HG02973 (cell line): ENCODE measurements around the gene TCHP.
"Not testable (repeated sequence)": the region's sequence is repeated elsewhere in the genome, so short reads cannot be mapped to it uniquely, and the experiment has no call there.

Experiments
- ATAC-seq: cut with Tn5 transposase; IDR thresholded peaks from one replicate; pipeline ENCODE4 v1.9.1; 2021; ENCODE audit warnings: moderate library complexity; ENCODE audit not compliant: unreplicated experiment

Gene TCHP

DNA sequence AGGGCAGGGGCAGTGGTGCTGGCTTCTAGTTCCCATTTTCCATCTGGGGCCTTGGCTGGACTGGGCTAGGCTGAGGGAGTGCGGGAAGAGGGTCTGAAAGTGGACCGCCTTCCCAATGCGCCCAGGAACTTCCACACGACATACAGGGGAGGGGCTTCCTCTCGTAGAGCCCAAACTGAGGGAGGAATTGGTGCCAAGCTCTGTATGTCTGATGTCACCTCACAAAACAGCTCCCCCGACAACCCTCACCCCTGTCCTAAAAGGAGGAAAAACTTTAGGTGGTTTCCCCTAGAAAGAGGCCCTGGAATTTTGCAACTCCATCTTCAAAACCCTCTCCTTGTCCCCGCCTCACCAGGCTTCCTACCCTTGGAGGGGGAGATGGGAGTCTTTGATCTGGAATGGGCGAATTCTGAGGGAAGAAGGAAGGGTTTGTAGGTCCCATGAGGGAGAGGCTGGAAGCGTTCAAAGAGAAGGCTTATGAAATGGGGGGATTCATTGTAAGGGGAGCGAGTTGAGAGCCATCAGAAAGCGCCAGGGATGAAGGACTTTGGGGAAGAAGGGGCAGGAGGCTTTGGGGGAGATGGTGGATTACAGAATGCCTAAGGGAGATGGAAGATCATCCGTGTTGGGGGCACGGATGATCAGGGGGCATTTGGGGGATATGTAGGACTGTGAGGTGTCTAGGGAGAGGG is 20.6 kb upstream of the TCHP start:
- no peak for ATAC-seq

DNA sequence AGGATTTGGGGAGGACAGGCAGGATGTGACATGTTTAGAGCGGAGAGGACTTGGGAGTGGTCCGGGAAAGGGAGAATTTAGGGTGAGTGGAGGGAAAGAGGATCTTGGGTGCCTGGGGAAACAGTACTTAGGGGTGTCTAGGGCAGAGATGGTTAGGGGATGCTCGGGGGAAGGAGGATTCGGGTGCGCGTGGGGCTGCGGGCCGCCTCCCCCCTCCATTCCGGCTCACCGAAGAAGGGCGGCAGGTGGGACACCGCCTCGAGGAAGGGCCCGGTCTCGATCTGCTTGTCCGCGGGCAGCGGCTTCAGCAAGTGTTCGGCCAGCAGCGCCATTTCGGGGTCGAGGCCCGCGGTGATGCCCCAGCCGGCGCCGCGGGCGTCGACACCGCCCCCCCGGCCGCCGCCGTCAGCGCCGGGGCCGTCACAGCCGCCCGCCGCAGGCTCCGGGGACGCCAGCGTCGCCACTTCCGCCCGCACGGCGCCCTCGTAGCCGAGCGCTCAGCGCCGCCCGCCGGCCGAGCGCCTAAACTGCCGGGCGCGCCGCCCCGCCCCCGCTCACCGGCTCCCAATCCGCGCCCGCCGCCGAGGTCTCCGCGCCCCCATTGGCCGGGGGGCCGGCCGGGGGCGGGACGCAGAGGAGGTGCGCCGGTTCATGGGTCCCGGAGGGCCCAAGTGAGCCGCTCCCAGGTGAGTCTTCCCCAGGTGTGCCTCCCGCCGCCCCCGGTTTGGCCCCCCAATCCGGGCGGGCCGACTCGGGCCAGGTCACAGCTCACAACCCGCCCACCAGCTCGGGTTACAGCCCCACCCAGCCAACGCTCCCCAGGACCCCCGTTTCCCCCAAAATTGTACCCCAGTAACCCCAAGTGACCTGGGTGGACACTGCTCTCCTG is 19.8 kb upstream of the TCHP start, which contains the start of gene GLTP:
Gene GLTP, minus strand, starts transcription at position 499 of the 889 bp plus-strand sequence. Its CDS starts 167 bp downstream, at position 332.
- ATAC-seq = peak; percentile 87

DNA sequence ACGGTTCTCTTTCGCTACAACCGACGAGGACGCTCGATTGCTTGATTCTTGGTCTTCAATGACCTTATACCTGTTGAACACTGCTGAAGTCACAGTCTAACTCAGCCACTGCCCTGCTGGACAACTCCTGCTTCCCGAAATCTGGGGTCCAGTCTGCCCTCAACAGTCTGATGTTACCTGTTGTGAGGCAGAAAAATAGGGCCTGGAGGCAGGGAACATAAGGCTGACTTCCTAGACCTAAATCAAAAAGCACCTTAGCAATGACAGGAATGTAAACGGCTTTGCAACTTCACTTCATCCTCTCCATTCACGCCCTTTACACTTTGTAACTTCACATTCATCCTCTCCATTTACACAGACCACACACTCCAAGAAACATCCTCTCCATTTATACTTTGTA is 19.1 kb upstream of the TCHP start:
- ATAC-seq = no peak

DNA sequence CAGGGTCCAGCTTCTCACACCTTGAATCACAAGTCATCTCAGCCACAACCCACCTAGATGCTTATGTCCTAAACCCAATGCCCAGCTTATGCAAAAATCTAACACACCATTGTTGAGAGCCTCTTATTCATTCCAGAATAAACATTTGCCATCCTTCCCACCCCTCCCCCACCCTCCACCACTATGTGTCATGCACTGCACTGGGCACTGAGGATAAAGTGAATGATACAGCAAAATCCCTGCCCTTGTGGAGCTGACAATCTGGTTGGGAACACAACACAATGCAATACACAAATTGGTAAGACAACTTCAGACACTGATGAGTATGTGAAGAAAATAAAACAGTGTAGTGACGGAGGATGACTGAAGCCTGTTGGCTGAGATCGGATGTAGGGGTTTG is 18.3 kb upstream of the TCHP start:
- no peak for ATAC-seq

DNA sequence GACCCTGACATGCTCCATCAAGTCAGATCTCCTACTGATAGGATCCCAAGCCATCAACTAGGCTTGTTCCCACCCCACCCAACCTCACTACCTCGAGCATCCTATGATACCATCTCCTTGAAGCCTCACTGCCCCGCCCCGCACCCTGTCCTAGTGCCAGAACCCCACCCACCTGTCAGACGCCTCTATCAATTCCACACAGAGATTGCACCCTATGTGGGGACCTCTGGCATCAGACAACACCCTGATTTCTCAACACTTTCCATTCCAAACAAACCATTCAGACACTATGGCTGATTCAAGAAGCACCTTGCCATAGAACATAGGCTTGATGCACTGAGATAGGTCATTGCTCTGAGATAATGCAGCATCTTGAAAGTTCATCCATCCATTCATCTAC is 16.6 kb upstream of the TCHP start:
- ATAC-seq = no peak

DNA sequence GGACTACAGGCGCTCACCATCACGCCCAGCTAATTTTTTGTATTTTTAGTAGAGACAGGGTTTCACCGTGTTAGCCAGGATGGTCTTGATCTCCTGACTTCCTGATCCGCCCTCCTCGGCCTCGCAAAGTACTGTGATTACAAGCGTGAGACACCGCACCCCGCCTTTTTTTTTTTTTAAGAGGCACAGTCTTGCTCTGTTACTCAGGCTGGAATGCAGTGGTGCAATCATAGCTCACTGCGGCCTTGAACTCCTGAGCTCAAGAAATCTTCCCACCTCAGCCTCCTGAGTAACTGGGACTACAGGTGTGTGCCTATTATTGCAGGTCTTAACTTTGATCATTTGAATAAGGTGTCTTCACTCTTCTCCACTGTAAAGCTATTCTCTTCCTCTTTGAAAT is 14.5 kb upstream of the TCHP start:
- ATAC-seq = no peak

DNA sequence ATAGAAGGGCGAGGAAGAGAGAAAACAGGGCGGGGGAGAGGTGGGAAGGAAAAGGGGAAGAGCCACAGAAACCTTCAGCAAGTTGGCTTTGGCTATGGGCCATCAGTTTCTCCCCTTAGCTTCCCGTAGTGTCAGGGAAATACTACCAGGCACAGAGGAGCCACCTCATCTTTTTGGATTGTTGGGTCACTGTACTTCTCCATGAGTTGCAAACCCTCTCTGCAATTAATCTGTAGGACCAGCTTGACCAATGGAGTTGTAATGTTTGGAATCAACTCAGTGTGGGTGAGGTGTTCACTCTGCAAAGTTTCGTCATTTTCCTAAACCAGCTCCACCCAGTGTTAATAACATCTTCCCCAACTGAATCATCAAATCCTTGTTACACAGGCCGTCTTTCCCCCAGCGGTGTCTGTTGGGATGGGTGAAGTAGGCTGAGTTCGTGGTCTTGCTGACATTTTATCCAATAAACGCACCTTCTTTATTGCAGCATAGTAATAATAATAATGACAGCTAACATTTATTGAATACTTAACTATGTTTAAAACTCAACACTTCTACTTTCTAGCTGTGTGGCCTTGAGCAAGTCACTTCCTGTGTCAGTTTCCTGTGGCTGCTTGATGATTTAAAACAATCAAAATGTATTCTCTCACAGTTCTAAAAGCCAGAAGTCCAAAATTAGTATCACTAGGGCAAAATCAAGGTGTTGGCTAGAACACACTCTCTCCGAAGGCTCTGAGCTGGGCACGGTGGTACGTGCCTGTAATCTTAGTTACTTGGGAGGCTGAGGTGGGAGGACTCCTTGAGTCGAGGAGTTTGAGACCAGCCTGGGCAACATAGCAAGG is 11.7 kb upstream of the TCHP start:
- no peak for ATAC-seq

DNA sequence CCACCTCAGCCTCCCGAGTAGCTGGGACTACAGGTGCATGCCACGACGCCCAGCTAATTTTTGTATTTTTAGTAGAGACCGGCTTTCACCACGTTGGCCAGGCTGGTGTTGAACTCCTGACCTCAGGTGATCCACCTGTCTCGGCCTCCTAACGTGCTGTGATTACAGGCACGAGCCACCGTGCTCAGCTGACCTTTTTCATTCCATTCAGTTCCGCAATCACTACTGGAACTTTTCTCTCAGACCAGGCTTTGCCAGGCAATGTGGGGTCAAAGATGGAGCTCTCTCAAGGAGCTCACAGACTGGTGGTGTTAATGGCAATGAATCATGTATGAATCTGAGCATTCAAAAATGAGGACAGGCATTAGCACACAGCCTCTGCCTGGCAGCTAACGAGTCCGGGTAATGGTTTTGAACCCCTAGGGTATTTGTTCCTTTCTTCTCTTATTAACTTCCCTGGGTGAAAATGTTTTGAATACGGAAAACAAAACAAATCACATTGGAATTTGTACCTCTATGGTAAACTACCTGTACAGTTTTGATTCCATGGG is 9.4 kb upstream of the TCHP start:
- ATAC-seq = no peak

DNA sequence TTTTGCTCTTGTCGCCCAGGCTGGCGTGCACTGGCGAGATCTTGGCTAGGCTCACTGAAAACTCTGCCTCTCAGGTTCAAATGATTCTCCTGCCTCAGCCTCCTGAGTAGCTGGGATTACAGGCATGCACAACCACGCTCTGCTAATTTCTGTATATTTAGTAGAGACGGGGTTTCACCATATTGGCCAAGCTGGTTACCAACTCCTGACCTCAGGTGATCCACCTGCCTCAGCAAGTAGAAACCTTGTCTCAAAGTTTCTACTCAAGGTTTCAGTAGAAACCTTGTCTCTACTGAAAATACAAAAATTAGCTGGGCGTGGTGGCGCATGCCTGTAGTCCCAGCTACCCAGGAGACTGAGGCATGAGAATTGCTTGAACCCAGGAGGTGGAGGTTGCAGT is 8.3 kb upstream of the TCHP start:
- ATAC-seq = not testable (repeated sequence)

DNA sequence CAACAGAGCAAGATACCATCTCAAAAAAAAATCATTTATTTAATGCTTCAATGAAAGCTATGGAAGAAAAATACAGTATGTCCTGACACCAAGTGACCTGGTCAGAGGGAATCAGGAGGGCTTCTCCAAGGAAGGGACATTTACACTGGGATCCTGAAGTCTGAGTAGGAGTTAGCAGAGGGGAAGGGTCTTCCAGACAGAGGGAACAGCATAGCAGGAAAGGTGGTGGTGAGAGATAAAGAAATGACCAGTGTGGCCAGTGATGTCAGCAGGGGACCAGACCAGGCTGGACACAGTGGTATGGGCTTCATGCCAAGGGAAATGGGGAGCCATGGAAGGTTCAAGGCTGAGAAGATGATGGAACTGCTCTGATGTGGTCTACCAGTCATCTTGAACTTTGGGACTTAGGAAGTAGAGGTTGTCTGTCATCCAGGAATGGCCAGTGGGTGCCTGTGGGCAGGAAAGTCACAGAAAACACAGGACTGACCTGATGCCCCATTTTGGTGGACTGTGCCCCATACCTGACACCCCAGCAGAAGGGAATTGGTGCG is 7.8 kb upstream of the TCHP start:
- no peak for ATAC-seq

DNA sequence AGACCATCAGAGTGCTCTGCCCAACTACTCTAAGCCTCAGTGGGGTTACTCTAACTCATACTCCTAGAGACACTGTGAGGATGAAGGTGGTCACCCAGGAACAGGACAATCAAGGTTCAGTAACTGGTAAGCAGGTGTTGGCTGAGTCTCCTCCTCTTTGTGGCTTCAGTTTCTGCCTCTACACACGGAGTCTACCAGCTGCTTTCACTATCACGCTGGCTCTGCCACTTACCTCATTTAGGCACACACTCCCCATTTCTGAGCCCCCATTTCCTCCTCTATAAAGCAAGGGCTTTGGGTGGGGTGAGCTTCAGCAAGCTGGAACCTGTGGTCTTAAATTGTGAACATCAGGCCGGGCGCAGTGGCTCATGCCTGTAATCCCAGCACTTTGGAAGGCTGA is 7.3 kb upstream of the TCHP start:
- ATAC-seq = peak; percentile 82

DNA sequence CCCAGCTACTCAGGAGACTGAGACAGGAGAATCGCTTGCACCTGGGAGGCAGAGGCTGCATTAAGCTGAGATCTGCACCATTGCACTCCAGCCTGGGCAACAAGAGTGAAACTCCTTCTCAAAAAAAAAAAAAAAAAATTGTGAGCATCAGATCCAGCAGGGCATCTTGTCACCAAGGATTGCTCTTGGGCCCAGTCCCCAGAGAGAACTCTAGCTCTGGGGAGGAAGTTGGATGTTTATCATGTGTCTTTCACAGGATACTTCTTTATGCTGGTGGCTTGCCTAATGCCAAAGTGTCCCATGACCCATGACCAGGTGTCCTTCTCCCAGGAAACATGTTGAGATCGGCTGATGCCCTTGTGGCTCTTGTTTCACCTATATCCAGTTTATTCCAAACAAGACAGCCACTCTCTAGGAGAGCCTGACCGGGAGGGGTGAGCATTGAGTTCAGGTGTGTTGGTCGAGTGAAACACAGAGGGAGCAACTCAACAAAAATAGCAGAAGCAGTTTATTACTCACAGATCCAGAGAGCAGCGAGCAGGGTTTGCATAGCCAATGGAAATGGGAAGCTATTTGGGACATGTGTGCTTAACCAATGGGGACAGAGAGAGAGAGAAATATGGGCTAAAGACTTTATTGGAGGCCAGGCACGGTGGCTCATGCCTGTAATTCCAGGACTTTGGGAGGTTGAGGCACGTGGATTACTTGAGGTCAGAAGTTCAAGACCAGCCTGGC is 6.6 kb upstream of the TCHP start:
- no peak for ATAC-seq

DNA sequence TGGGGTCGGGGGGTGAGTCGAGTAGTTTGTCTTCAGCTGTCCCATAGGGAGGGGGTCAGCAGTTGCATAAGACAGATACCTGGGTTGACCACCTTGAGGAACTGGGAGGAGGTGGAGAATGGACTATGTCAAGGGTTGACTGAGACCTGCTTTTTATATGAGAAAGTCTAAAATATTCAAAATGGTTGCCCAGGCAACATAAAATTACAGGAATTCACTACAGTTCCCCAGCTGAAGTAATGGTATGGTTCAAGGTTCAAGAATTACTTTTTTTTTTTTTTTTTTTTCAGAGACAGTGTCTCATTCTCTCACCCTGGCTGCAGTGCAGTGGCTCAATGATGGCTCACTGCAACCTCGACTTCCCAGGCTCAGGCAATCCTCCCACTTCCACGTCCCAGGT is 5.1 kb upstream of the TCHP start:
- no peak for ATAC-seq

DNA sequence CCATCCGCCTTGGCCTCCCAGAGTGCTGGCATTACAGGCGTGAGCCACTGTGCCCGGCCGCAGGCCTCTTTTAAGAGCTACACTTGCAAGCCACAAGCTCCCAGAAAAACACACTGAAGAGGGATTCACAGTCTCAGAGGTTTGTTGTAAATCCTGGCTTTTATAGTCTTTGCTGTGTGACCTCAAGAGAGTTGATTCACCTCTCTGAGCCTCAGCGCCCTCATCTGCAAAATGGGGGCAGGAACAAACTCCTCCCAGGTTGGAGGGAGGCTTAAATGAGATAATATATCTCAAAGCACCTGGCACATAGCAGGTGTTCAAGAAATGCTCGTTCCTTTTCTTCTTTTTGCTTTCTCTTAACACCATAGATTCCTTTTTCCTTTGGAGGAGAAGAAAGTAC is 3.9 kb upstream of the TCHP start:
- ATAC-seq = no peak

DNA sequence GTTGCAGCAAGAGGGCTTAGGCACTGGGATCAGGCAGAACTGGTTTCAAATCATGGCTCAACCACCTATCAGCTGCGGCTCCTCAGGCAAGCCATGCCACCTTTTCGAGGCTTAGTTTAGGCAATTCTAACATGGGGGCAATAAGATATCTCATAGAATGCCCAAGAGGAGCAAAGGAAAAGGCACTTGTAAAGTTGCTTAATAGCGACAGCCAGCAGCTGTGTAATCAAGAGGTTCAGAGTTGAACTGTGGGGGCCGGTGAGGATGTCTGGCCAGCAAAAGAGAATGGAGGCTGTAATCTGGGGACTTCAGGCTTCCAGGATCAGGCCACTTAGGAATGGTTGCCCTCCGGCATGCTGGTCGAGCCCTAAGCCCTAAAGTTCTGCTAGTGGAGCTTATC is 3.0 kb upstream of the TCHP start:
- no peak for ATAC-seq

DNA sequence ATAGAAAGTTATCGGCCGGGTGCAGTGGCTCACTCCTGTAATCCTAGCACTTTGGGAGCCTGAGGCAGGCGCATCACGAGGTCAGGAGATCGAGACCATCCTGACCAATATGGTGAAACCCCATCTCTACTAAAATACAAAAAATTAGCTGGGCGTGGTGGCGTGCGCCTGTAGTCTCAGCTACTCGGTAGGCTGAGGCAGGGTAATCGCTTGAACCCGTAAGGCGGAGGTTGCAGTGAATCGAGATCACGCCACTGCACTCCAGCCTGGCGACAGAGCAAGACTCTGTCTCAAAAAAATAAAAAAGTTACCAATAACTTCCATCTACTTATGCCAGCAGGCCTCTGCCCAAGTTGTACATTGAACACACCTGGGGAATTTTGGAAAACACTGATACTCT is 729 bp upstream of the TCHP start:
- not testable (repeated sequence) for ATAC-seq

DNA sequence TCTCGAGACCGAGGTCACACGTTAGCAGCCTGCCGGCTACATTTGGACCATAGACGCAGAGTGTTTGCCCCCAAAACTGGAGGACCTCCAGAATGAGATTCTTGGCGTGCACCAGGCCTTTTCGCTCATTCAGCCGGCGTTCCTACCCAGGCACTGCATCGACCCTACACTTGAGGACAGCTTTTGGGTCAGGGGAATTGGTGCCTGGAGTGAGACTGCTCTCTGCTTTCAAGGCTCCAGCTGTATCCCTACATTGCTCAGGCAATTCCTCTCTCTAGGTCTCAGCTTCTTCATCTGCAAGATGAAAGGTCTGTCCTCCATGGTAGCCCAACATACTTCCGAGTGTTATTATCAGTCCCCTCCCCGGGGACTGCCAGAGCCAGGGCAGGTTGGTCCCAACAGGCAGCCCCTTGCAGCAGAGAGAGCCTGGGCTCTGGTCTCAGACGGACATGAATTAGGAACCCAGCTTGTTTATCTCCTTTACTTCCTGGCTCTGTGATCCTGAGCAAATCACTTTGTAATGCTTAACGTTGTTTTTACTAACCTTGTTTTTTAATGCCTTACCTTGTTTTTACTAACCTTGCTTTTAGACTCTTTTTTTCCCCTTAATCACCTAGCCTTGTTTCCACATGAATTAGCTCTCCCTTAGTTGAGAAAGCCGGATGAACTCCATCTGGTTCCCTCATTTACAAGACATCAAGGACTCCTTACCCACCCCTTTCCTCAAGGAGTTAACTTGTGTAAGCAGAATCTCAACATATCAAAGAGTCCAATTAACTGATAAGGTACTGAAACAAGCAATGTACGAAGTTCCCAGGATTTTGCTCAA is 892 bp downstream of the TCHP start:
- no peak for ATAC-seq

DNA sequence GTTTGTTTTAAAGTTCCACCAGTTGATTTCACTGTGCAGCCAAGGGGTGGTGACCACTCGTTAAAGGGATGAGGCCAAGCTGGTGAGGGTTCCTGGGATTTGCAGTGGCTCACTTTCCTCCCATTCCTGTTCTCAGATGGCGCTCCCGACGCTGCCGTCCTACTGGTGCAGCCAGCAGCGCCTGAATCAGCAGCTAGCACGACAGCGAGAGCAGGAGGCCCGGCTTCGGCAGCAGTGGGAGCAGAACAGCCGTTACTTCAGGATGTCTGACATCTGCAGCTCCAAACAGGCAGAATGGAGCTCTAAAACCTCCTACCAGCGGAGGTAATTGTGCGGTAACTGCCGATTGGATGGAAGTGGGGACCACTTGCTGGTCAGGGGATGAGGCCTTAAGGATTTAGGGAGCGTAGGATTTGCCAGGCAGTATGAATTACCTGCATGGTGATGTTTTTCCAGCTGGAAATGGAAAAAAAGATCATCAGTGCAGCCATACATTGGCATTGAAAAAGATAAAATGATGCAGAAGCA is 2.9 kb downstream of the TCHP start:
- no peak for ATAC-seq

DNA sequence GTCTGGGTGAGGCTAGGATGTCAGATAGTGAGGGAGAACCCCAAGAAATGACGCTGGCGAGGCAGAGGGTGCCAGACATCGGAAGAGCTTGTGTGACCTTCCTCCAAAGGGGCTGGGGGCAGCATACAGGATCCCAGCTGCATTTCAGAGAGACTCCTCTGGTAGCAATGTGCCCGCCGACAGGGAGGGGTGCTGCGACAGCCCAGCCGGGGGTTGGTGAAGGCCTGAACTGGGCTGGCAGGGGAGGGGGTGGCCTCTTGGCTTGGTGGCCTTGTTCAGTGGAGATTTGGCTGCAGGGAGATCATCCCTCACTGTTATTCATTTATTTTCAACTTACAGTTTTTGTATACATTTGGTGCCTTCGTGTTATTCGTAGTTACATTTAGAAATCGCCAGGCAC is 5.2 kb downstream of the TCHP start:
- ATAC-seq = no peak
